H9 (cell line): ENCODE measurements around the gene MPG. TPM values are rescaled to one million over a fixed set of nuclear protein-coding genes. Genes with fewer than 3 reads are reported as not detected.

Source experiments
- DNase-seq: peaks from one replicate; pipeline ENCODE4 v3.0.0-alpha.2; 2017
- H2AFZ ChIP-seq: one replicate; pipeline ENCODE4 v1.6.1; 2013; ENCODE audit warnings: mild to moderate bottlenecking, low read length, control low read depth, moderate library complexity
- H2AK5ac ChIP-seq: 2 replicates; pipeline ENCODE4 v1.6.1; 2013; ENCODE audit warnings: low read length, control low read depth, mixed read lengths; ENCODE audit not compliant: insufficient read length
- H2BK120ac ChIP-seq: one replicate; pipeline ENCODE4 v1.6.1; 2013; ENCODE audit warnings: low read depth, mild to moderate bottlenecking, low read length, control low read depth, inconsistent platforms; ENCODE audit not compliant: poor library complexity, severe bottlenecking
- H2BK12ac ChIP-seq: 2 replicates; pipeline ENCODE4 v1.6.1; 2013; ENCODE audit warnings: low read length, control low read depth, mixed read lengths, low read depth; ENCODE audit not compliant: insufficient read length
- H2BK15ac ChIP-seq: 2 replicates; pipeline ENCODE4 v1.6.1; 2013; ENCODE audit warnings: low read depth, low read length, control low read depth
- H2BK20ac ChIP-seq: one replicate; pipeline ENCODE4 v1.6.1; 2013; ENCODE audit warnings: low read depth, mild to moderate bottlenecking, low read length, control low read depth, inconsistent platforms; ENCODE audit not compliant: poor library complexity, severe bottlenecking
- H2BK5ac ChIP-seq: 2 replicates; pipeline ENCODE4 v1.6.1; 2013; ENCODE audit warnings: low read length, control low read depth, mixed read lengths; ENCODE audit not compliant: insufficient read length
- H3K14ac ChIP-seq: 2 replicates; pipeline ENCODE4 v1.6.1; 2013; ENCODE audit warnings: low read length, control low read depth; ENCODE audit not compliant: insufficient read depth
- H3K18ac ChIP-seq: 2 replicates; pipeline ENCODE4 v1.6.1; 2013; ENCODE audit warnings: low read depth, mild to moderate bottlenecking, mixed read lengths, low read length, control low read depth; ENCODE audit not compliant: insufficient read length
- H3K23ac ChIP-seq: 2 replicates; pipeline ENCODE4 v1.6.1; 2013; ENCODE audit warnings: low read length, control low read depth, mixed read lengths, low read depth; ENCODE audit not compliant: insufficient read length
- H3K23me2 ChIP-seq: 2 replicates; pipeline ENCODE4 v1.6.1; 2013; ENCODE audit warnings: low read depth, mild to moderate bottlenecking, mixed read lengths, low read length, control low read depth; ENCODE audit not compliant: insufficient read length, poor library complexity, severe bottlenecking
- H3K27ac ChIP-seq: 2 replicates; pipeline ENCODE4 v1.5.1; 2013; ENCODE audit warnings: low read length, control low read depth, mixed read lengths, low read depth; ENCODE audit not compliant: insufficient read length
- H3K27me3 ChIP-seq: 2 replicates; pipeline ENCODE4 v1.6.1; 2013; ENCODE audit warnings: low read length, control low read depth, inconsistent platforms; ENCODE audit not compliant: insufficient read depth
- H3K4ac ChIP-seq: 2 replicates; pipeline ENCODE4 v1.6.1; 2013; ENCODE audit warnings: low read depth, mild to moderate bottlenecking, control low read depth, inconsistent platforms, low read length, moderate library complexity
- H3K4me1 ChIP-seq: 2 replicates; pipeline ENCODE4 v1.6.1; 2013; ENCODE audit warnings: low read length, control low read depth, inconsistent platforms; ENCODE audit not compliant: insufficient read depth
- H3K4me2 ChIP-seq: 2 replicates; pipeline ENCODE4 v1.6.1; 2013; ENCODE audit warnings: low read length, control low read depth, mixed read lengths; ENCODE audit not compliant: insufficient read length, insufficient read depth
- H3K56ac ChIP-seq: 2 replicates; pipeline ENCODE4 v1.6.1; 2013; ENCODE audit warnings: low read depth, mild to moderate bottlenecking, mixed read lengths, low read length, control low read depth; ENCODE audit not compliant: insufficient read length
- H3K79me1 ChIP-seq: 2 replicates; pipeline ENCODE4 v1.6.1; 2013; ENCODE audit warnings: low read depth, mild to moderate bottlenecking, moderate library complexity, low read length, control low read depth, inconsistent platforms; ENCODE audit not compliant: insufficient read depth, poor library complexity, severe bottlenecking
- H3K79me2 ChIP-seq: 2 replicates; pipeline ENCODE4 v1.6.1; 2013; ENCODE audit warnings: low read length, control low read depth, inconsistent platforms; ENCODE audit not compliant: insufficient read depth
- H3K9ac ChIP-seq: 2 replicates; pipeline ENCODE4 v1.6.1; 2013; ENCODE audit warnings: low read length, control low read depth, mixed read lengths; ENCODE audit not compliant: insufficient read length; ENCODE audit errors: extremely low read depth
- H3K9me3 ChIP-seq: one replicate; pipeline ENCODE4 v1.6.1; 2013; ENCODE audit warnings: low read depth, low read length, inconsistent platforms; ENCODE audit not compliant: control insufficient read depth
- H3T11ph ChIP-seq: one replicate; pipeline ENCODE4 v1.6.1; 2013; ENCODE audit warnings: mild to moderate bottlenecking, low read length, control low read depth, inconsistent platforms
- H4K20me1 ChIP-seq: one replicate; pipeline ENCODE4 v1.6.1; 2013; ENCODE audit not compliant: control insufficient read depth, insufficient read length, insufficient read depth
- H4K5ac ChIP-seq: 2 replicates; pipeline ENCODE4 v1.6.1; 2013; ENCODE audit warnings: low read depth, mild to moderate bottlenecking, mixed read lengths, low read length, control low read depth; ENCODE audit not compliant: insufficient read length
- H4K8ac ChIP-seq: replicated peaks from 2 replicates; pipeline ENCODE4 v1.6.1; 2013; ENCODE audit warnings: low read length, control low read depth, mixed read lengths, low read depth; ENCODE audit not compliant: insufficient read length
- H4K91ac ChIP-seq: 2 replicates; pipeline ENCODE4 v1.6.1; 2013; ENCODE audit warnings: low read depth, mild to moderate bottlenecking, moderate library complexity, mixed read lengths, low read length, control low read depth; ENCODE audit not compliant: insufficient read length
- H3K27ac Mint-ChIP-seq, 3 experiments: 2 replicates in 2 of 3; 3 replicates in 1 of 3; pipeline ENCODE4 v1.8.0; 2020 to 2021; ENCODE audit warnings: mixed read lengths in 3 of 3, mild to moderate bottlenecking in 1 of 3, moderate library complexity in 1 of 3
- H3K27me3 Mint-ChIP-seq: 2 replicates; pipeline ENCODE4 v1.8.0; 2021; ENCODE audit warnings: low read depth, mild to moderate bottlenecking, moderate library complexity, mixed read lengths
- H3K36me3 Mint-ChIP-seq, 3 experiments: 2 replicates in 2 of 3; 3 replicates in 1 of 3; pipeline ENCODE4 v1.8.0; 2020 to 2021; ENCODE audit warnings: low read depth in 3 of 3, mixed read lengths in 3 of 3; ENCODE audit not compliant: insufficient read depth in 1 of 3
- H3K4me1 Mint-ChIP-seq, 2 experiments: 2 replicates each; pipeline ENCODE4 v1.8.0; 2020; ENCODE audit warnings: mixed read lengths in 2 of 2
- H3K4me3 Mint-ChIP-seq, 2 experiments: 2 replicates in 1 of 2; 3 replicates in 1 of 2; pipeline ENCODE4 v1.8.0; 2020 to 2021; ENCODE audit warnings: mild to moderate bottlenecking in 2 of 2, mixed read lengths in 2 of 2, moderate library complexity in 1 of 2
- H3K9me3 Mint-ChIP-seq, 2 experiments: 2 replicates in 1 of 2; 3 replicates in 1 of 2; pipeline ENCODE4 v1.8.0; 2020; ENCODE audit warnings: mild to moderate bottlenecking in 2 of 2, mixed read lengths in 2 of 2, moderate library complexity in 1 of 2
- WGBS: extraction: QIAGEN DNeasy Blood & Tissue Kit; methylation state at CpG from one replicate; pipeline ENCODE4 v1.1.7; 2013; ENCODE audit warnings: missing lambda C conversion rate, low lambda C conversion rate, mixed read lengths; ENCODE audit not compliant: insufficient read length; ENCODE audit errors: extremely low coverage; 5-methylcytosine and 5-hydroxymethylcytosine counted together
- total RNA-seq: library from RNA; stranded (reverse); gene quantifications from 2 replicates; pipeline ENCODE4 v1.2.1, GENCODE V29; 2021
- TF ChIP-seq, protein P1 (sequence below): fragments of 200-600 bp; sonication (generic); conservative IDR thresholded peaks from 3 replicates; pipeline ENCODE4 v1.8.0; 2021; ENCODE audit warnings: antibody characterized with exemption, mild to moderate bottlenecking

The MPG gene
- total RNA-seq, 1 experiment from 2014 or later = 39.1 TPM

DNA sequence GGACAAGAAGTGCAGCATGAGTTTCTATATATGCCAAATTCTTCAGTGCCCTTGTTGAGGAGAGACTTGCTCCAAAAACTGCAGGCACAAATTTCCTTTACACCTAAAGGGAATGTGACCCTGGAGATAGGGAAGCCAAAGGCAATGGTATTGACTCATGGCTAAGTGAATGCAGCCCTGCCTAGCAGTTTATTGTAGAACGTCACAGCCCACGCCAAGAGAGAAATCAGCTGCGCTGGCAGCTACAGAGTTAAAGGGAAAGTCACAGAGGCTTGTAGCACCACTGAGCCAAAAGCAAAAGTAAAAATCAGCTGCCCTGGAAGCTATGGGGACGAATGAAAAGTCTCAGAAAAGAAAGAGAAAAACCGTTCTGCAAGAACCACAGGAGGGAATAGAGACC is 34.7 kb upstream of the MPG start:
- H3K18ac ChIP-seq = no peak overlapping the region
- Mint-ChIP-seq H3K36me3 (peaks cover 66 to 84% (median 78%) of the 10 kb centered on the region in 3 experiments), H3K9me3 (peaks cover 9 to 14% of the 10 kb centered on the region in 2 experiments; a peak in 4 of 5 replicates), H3K4me3 (no peak overlapping the region), H3K27me3 (peaks cover 1% of the 10 kb centered on the region), H3K27ac (no peak overlapping the region), H3K4me1 (no peaks in the 10 kb centered on the region)
- H4K91ac ChIP-seq = no peak overlapping the region
- H3K9ac ChIP-seq = no peak overlapping the region
- H4K20me1 ChIP-seq = no peaks in the 10 kb centered on the region
- no peak overlapping the region for H4K8ac ChIP-seq
- H3K56ac ChIP-seq = no peak overlapping the region
- H2BK12ac ChIP-seq = no peak overlapping the region
- H2BK5ac ChIP-seq = no peak overlapping the region
- TF ChIP-seq, protein P1, sequence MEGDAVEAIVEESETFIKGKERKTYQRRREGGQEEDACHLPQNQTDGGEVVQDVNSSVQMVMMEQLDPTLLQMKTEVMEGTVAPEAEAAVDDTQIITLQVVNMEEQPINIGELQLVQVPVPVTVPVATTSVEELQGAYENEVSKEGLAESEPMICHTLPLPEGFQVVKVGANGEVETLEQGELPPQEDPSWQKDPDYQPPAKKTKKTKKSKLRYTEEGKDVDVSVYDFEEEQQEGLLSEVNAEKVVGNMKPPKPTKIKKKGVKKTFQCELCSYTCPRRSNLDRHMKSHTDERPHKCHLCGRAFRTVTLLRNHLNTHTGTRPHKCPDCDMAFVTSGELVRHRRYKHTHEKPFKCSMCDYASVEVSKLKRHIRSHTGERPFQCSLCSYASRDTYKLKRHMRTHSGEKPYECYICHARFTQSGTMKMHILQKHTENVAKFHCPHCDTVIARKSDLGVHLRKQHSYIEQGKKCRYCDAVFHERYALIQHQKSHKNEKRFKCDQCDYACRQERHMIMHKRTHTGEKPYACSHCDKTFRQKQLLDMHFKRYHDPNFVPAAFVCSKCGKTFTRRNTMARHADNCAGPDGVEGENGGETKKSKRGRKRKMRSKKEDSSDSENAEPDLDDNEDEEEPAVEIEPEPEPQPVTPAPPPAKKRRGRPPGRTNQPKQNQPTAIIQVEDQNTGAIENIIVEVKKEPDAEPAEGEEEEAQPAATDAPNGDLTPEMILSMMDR = no peak
- no peaks in the 10 kb centered on the region for H3K23me2 ChIP-seq
- no peak for DNase-seq
- H2AFZ ChIP-seq = no peak overlapping the region
- H3K4ac ChIP-seq = no peak overlapping the region
- H3K14ac ChIP-seq = no peak overlapping the region
- no peaks in the 10 kb centered on the region for H3K79me1 ChIP-seq
- H3K79me2 ChIP-seq = no peaks in the 10 kb centered on the region
- H3K23ac ChIP-seq = no peak overlapping the region
- no peaks in the 10 kb centered on the region for H3K4me1 ChIP-seq
- no peak overlapping the region for H3T11ph ChIP-seq
- H4K5ac ChIP-seq = no peak overlapping the region
- peaks cover 12% of the 10 kb centered on the region for H3K9me3 ChIP-seq
- no peak overlapping the region for H2BK20ac ChIP-seq
- no CpG with 5 or more reads among the region's 5 CpGs for WGBS
- H3K27me3 ChIP-seq = no peaks in the 10 kb centered on the region
- no peak overlapping the region for H2AK5ac ChIP-seq
- no peak overlapping the region for H2BK120ac ChIP-seq
- H2BK15ac ChIP-seq = no peak overlapping the region
- H3K27ac ChIP-seq = no peak overlapping the region
- H3K4me2 ChIP-seq = no peak overlapping the region
